K562 (cell line): ENCODE results near the gene FMNL2. TPM values are rescaled to one million over a fixed set of nuclear protein-coding genes. Genes with fewer than 3 reads are reported as not detected.

ENCODE experiments used
- ATAC-seq: fragments of 200-7000 bp; cut with Tn5 transposase; 3 replicates; pipeline ENCODE4 v1.9.1; 2020; ENCODE audit warnings: moderate library complexity
- BruUV-seq: library from RNA; stranded (reverse); fragments of 400-500 nt; replicated peaks from 2 replicates; lab custom pipeline; 2021; lab: Mats Ljungman, UMichigan
- CTCF ChIA-PET: fragments of 300-600 bp; formaldehyde crosslinking; extraction: SDS; loops from one replicate; lab custom pipeline; 2021; ENCODE audit warnings: low intra/inter-chr PET ratio; lab: Yijun Ruan, JAX
- POLR2A ChIA-PET: fragments of 300-600, 350-650 bp; sonication (Branson Sonifier 250); formaldehyde crosslinking; extraction: SDS; loops from one replicate; lab custom pipeline; 2021; ENCODE audit warnings: antibody characterized with exemption, inconsistent platforms; lab: Yijun Ruan, JAX
- DNase-seq, 4 experiments: peaks; one replicate each; pipeline versions ENCODE4 v3.0.0 to v3.0.0-alpha.2; 2011 to 2018; ENCODE audit warnings: low spot score in 3 of 4, mixed read lengths in 3 of 4; ENCODE audit errors: extremely low read depth in 1 of 4
- FAIRE-seq: peaks from 2 replicates; lab custom pipeline; 2011; peaks lifted over from hg19 to GRCh38; lab: Jason Lieb, UNC
- H2AFZ ChIP-seq: 2 replicates; pipeline ENCODE4 v1.6.0; 2011; ENCODE audit warnings: low read depth, low read length, control low read depth, inconsistent platforms
- H3K27ac ChIP-seq: fragments of 200-600 bp; 3 replicates; pipeline ENCODE4 v1.8.0; 2011; ENCODE audit warnings: low read depth, mild to moderate bottlenecking, control low read depth, inconsistent platforms, low read length, moderate library complexity, mixed read lengths; ENCODE audit errors: extremely low read depth
- H3K27me3 ChIP-seq, 2 experiments: fragments of 300-600 bp in 1 of 2; 2 replicates in 1 of 2; 3 replicates in 1 of 2; pipeline versions ENCODE4 v1.6.0 to v1.8.0; 2011; ENCODE audit warnings: inconsistent platforms in 2 of 2, low read length in 2 of 2, mild to moderate bottlenecking in 1 of 2, mixed read lengths in 1 of 2, moderate library complexity in 1 of 2; ENCODE audit not compliant: control insufficient read depth in 2 of 2, insufficient read depth in 2 of 2
- H3K36me3 ChIP-seq: fragments of 300-600 bp; 3 replicates; pipeline ENCODE4 v1.8.0; 2011; ENCODE audit warnings: mild to moderate bottlenecking, low read length, inconsistent platforms; ENCODE audit not compliant: control insufficient read depth, insufficient read depth
- H3K4me1 ChIP-seq, 2 experiments: fragments of 200-600 bp in 1 of 2; replicated peaks in 1 of 2; 2 replicates in 1 of 2; 3 replicates in 1 of 2; pipeline versions ENCODE4 v1.5.1 to v1.8.0; 2011; ENCODE audit warnings: inconsistent platforms in 2 of 2, low read length in 2 of 2, mild to moderate bottlenecking in 1 of 2, mixed read lengths in 1 of 2, moderate library complexity in 1 of 2; ENCODE audit not compliant: control insufficient read depth in 2 of 2, insufficient read depth in 2 of 2
- H3K4me2 ChIP-seq: 2 replicates; pipeline ENCODE4 v1.6.1; 2011; ENCODE audit warnings: low read length, control low read depth, inconsistent platforms, mixed read lengths; ENCODE audit not compliant: insufficient read depth
- H3K4me3 ChIP-seq: fragments of 200-600 bp; sonication (generic), shearing (Covaris generic); 2 replicates; pipeline ENCODE4 v1.5.1; 2016; ENCODE audit warnings: control low read depth, inconsistent platforms
- H3K79me2 ChIP-seq: fragments of 200-600 bp; 3 replicates; pipeline ENCODE4 v1.8.0; 2011; ENCODE audit warnings: low read length, inconsistent platforms; ENCODE audit not compliant: control insufficient read depth, insufficient read depth
- H3K9ac ChIP-seq, 2 experiments: 2 replicates each; pipeline versions ENCODE4 v1.6.0 to v1.6.1; 2011; ENCODE audit warnings: low read depth in 2 of 2, low read length in 2 of 2, control low read depth in 1 of 2, inconsistent platforms in 1 of 2, mild to moderate bottlenecking in 1 of 2, mixed read lengths in 1 of 2; ENCODE audit not compliant: insufficient read depth in 1 of 2
- H3K9me1 ChIP-seq: one replicate; pipeline ENCODE4 v1.6.0; 2011; ENCODE audit warnings: inconsistent platforms, mild to moderate bottlenecking, low read length, moderate library complexity; ENCODE audit not compliant: control insufficient read depth, insufficient read depth
- H3K9me3 ChIP-seq: replicated peaks from 2 replicates; pipeline ENCODE4 v1.5.1; 2011; ENCODE audit warnings: low read depth, low read length, inconsistent platforms; ENCODE audit not compliant: control insufficient read depth, insufficient read depth
- H4K20me1 ChIP-seq: replicated peaks from 2 replicates; pipeline ENCODE4 v1.6.1; 2011; ENCODE audit warnings: low read length, inconsistent platforms, mixed read lengths; ENCODE audit not compliant: control insufficient read depth, insufficient read depth
- HEY1 ChIP-seq: fragments of 250-450 bp; sonication (Bioruptor Pico); IDR thresholded peaks from 2 replicates; pipeline ENCODE4 v1.5.0; 2020; ENCODE audit warnings: mild to moderate bottlenecking, moderate library complexity, borderline replicate concordance
- HMG20A ChIP-seq: fragments of 450-650 bp; formaldehyde crosslinking; conservative IDR thresholded peaks from 2 replicates; pipeline ENCODE4 v1.4.0; 2020; ENCODE audit warnings: mild to moderate bottlenecking, mixed read lengths
- JUND ChIP-seq, 2 experiments: IDR thresholded peaks; 2 replicates in 1 of 2; 3 replicates in 1 of 2; pipeline ENCODE4 v1.6.1; 2011; ENCODE audit warnings: borderline replicate concordance in 2 of 2, low read depth in 2 of 2, low read length in 2 of 2, improper control_type of control experiment in 1 of 2, missing biosample characterization in 1 of 2, missing genetic modification characterization in 1 of 2, missing genetic modification reagents in 1 of 2
- NR3C1 ChIP-seq: sonication (generic); formaldehyde crosslinking; IDR thresholded peaks from 2 replicates; pipeline ENCODE4 v1.8.1; 2022; ENCODE audit warnings: missing genetic modification reagents
- SIN3B ChIP-seq: fragments of 450-650 bp; IDR thresholded peaks from 2 replicates; pipeline ENCODE4 v1.6.1; 2017; ENCODE audit warnings: low read depth, mild to moderate bottlenecking, moderate library complexity
- ZSCAN29 ChIP-seq: fragments of 450-650 bp; IDR thresholded peaks from 2 replicates; pipeline ENCODE4 v1.6.1; 2017
- WGBS: fragments of 100-300 bp; shearing (Covaris generic); methylation state at CpG from one replicate; pipeline ENCODE4 v1.1.6; 2016; ENCODE audit warnings: low coverage, mixed read lengths; ENCODE audit not compliant: insufficient coverage; ENCODE audit errors: missing lambda C conversion rate; 5-methylcytosine and 5-hydroxymethylcytosine counted together
- in situ Hi-C: fragments of 300-500 bp; cut with MboI; formaldehyde crosslinking; loops from 4 replicates; pipeline ENCODE4 v1.15.0; 2018; ENCODE audit warnings: inconsistent platforms, mixed read lengths
- intact Hi-C: fragments of 100-400 bp; cut with micrococcal nuclease; formaldehyde crosslinking; loops from 2 replicates; pipeline ENCODE4 v1.14.2; 2022
- polyA plus RNA-seq, 8 experiments: library from polyadenylated mRNA; depleted of rRNA in 4 of 8; stranded (reverse) in 5 of 8; unstranded in 3 of 8; fragments of >200 nt; fragmentation: Nextera tagmentation in 2 of 8; fragmentation: Illumina TruSeq in 1 of 8; extraction: Ambion mirVana in 2 of 8; extraction: Trizol in 1 of 8; gene quantifications; 2 replicates each; pipeline versions ENCODE4 v1.2.1 to v1.2.3, GENCODE V29; 2011 to 2014; ENCODE audit warnings: inconsistent platforms in 1 of 8, missing spikeins in 1 of 8
- total RNA-seq, 7 experiments: library from RNA; depleted of rRNA in 6 of 7; stranded (reverse); fragments of >200 nt in 6 of 7; fragmentation: Illumina TruSeq in 2 of 7; extraction: Trizol in 2 of 7; gene quantifications; 2 replicates each; pipeline versions ENCODE4 v1.2.1 to v1.2.3, GENCODE V29; 2011 to 2021; ENCODE audit warnings: low replicate concordance in 1 of 7
- TF ChIP-seq, protein P1 (sequence below): fragments of 450-650 bp; formaldehyde crosslinking; IDR thresholded peaks from 2 replicates; pipeline ENCODE4 v1.4.0; 2020; ENCODE audit warnings: mild to moderate bottlenecking, mixed read lengths
- TF ChIP-seq, protein P2 (sequence below): sonication (generic); formaldehyde crosslinking; IDR thresholded peaks from 2 replicates; pipeline ENCODE4 v1.8.0; 2022; ENCODE audit warnings: mild to moderate bottlenecking, low read depth, missing genetic modification reagents
- TF ChIP-seq, protein P3 (sequence below): sonication (generic); formaldehyde crosslinking; IDR thresholded peaks from 2 replicates; pipeline ENCODE4 v1.8.0; 2022; ENCODE audit warnings: mild to moderate bottlenecking, missing genetic modification reagents
- TF ChIP-seq, protein P4 (sequence below): sonication (generic); IDR thresholded peaks from 2 replicates; pipeline ENCODE4 v1.6.1; 2016

Gene FMNL2
- total and polyA plus RNA-seq, 9 of the 15 experiments (the other 6 are each of a cell fraction or from before 2014, with no cell fraction given), result 0.15 to 0.49 (median 0.24) TPM; not detected in 1

DNA sequence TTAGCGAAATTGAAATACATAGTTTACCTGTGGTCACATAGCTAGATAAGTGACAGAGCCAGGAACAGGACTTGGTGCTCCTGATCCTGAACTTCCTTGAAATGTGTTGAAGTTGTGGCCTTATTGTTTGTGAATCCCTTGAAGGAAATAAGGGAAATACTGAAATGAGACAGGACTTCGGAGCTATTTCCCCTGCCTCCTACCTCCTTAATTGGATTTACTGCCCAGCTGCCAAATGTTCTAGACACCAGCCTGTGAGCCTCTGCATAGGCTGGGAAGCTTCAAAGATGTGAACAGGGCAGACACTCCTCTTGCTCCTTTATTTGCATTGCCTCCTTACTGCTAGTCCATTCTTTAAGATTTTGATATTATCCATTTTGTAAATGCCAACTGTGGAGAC lies 247.1 kb downstream of the FMNL2 start:
- ChIA-PET CTCF (no interaction called here), POLR2A (interaction anchor here (0.8 kb wide), 1 partner anchor 9 kb away, joined by 4 read pairs; no protein-coding TSS in a partner anchor)
- no peaks in the 10 kb centered on the region for H3K36me3 ChIP-seq
- H3K9ac ChIP-seq, result no peak overlapping the region
- in situ Hi-C loops (no loop called here), intact Hi-C loops (no loop called here)
- no TSS peak for BruUV-seq
- no peak overlapping the region for H3K4me3 ChIP-seq
- H3K9me1 ChIP-seq, result no peaks in the 10 kb centered on the region
- no peak for DNase-seq
- peaks cover 5 to 15% of the 10 kb centered on the region in 2 experiments; a peak in 3 of 5 replicates for H3K4me1 ChIP-seq
- no peaks in the 10 kb centered on the region for H3K9me3 ChIP-seq
- WGBS, result 25% methylated on average over 2 of the region's 2 CpGs
- H4K20me1 ChIP-seq, result no peaks in the 10 kb centered on the region
- H3K79me2 ChIP-seq, result no peaks in the 10 kb centered on the region
- no peaks in the 10 kb centered on the region for H3K27me3 ChIP-seq
- H2AFZ ChIP-seq, result no peak overlapping the region
- H3K4me2 ChIP-seq, result no peak overlapping the region
- no peak overlapping the region for H3K27ac ChIP-seq
- FAIRE-seq, result no peak
- ATAC-seq, result no peak
- TF ChIP-seq, protein P1, sequence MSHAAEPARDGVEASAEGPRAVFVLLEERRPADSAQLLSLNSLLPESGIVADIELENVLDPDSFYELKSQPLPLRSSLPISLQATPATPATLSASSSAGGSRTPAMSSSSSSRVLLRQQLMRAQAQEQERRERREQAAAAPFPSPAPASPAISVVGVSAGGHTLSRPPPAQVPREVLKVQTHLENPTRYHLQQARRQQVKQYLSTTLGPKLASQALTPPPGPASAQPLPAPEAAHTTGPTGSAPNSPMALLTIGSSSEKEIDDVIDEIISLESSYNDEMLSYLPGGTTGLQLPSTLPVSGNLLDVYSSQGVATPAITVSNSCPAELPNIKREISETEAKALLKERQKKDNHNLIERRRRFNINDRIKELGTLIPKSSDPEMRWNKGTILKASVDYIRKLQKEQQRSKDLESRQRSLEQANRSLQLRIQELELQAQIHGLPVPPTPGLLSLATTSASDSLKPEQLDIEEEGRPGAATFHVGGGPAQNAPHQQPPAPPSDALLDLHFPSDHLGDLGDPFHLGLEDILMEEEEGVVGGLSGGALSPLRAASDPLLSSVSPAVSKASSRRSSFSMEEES (CRISPR knock-in tag), result no peak
- TF ChIP-seq, protein P2, sequence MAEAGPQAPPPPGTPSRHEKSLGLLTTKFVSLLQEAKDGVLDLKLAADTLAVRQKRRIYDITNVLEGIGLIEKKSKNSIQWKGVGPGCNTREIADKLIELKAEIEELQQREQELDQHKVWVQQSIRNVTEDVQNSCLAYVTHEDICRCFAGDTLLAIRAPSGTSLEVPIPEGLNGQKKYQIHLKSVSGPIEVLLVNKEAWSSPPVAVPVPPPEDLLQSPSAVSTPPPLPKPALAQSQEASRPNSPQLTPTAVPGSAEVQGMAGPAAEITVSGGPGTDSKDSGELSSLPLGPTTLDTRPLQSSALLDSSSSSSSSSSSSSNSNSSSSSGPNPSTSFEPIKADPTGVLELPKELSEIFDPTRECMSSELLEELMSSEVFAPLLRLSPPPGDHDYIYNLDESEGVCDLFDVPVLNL (CRISPR knock-in tag), result no peak
- TF ChIP-seq, protein P3, sequence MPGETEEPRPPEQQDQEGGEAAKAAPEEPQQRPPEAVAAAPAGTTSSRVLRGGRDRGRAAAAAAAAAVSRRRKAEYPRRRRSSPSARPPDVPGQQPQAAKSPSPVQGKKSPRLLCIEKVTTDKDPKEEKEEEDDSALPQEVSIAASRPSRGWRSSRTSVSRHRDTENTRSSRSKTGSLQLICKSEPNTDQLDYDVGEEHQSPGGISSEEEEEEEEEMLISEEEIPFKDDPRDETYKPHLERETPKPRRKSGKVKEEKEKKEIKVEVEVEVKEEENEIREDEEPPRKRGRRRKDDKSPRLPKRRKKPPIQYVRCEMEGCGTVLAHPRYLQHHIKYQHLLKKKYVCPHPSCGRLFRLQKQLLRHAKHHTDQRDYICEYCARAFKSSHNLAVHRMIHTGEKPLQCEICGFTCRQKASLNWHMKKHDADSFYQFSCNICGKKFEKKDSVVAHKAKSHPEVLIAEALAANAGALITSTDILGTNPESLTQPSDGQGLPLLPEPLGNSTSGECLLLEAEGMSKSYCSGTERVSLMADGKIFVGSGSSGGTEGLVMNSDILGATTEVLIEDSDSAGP (CRISPR knock-in tag), result no peak
- no peak for TF ChIP-seq HMG20A (CRISPR knock-in tag)
- no peak for TF ChIP-seq SIN3B
- no peak for TF ChIP-seq HEY1 (CRISPR knock-in tag)
- no peak for TF ChIP-seq NR3C1 (CRISPR knock-in tag)
- no peak for TF ChIP-seq JUND (IDR thresholded peaks at IDR 0.05; ENCODE audit: borderline replicate concordance, low read depth, low read length)
- TF ChIP-seq JUND (tag; IDR thresholded peaks at IDR 0.05; ENCODE audit: borderline replicate concordance, low read depth, low read length), result no peak
- no peak for TF ChIP-seq ZSCAN29
- TF ChIP-seq, protein P4, sequence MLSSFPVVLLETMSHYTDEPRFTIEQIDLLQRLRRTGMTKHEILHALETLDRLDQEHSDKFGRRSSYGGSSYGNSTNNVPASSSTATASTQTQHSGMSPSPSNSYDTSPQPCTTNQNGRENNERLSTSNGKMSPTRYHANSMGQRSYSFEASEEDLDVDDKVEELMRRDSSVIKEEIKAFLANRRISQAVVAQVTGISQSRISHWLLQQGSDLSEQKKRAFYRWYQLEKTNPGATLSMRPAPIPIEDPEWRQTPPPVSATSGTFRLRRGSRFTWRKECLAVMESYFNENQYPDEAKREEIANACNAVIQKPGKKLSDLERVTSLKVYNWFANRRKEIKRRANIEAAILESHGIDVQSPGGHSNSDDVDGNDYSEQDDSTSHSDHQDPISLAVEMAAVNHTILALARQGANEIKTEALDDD, result no peak
